DND-41 (cell line): ENCODE measurements around the gene ELOVL5.

ENCODE experiments used
- EZH2 ChIP-seq: IDR thresholded peaks from 3 replicates; pipeline ENCODE4 v1.6.1; 2012; ENCODE audit warnings: borderline replicate concordance, low read depth, mild to moderate bottlenecking, moderate library complexity, low read length, inconsistent platforms; ENCODE audit not compliant: severe bottlenecking
- TF ChIP-seq, protein P1 (sequence below): IDR thresholded peaks from 2 replicates; pipeline ENCODE4 v1.5.1; 2012; ENCODE audit warnings: borderline replicate concordance, low read length, moderate library complexity, mild to moderate bottlenecking; ENCODE audit not compliant: poor library complexity, severe bottlenecking; ENCODE audit errors: extremely low read depth

DNA sequence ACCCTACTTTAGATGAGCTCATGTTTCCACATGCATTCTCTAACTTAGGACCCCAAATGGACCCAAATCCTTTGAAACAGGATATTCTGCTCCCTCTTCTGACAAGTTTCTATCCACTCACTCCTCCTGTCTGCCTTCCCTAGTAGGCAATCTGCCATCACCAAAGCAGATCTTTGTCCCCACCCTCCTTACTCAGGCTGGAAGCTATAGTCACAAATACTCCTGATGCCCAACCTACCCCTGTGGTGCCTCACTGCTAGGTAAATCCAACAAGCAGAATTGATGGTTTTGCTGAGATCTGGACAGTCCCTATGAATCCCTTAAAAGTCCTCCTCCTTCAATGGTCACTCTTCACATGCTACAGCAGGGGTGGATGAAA lies 21.7 kb downstream of the ELOVL5 start:
- TF ChIP-seq, protein P1, sequence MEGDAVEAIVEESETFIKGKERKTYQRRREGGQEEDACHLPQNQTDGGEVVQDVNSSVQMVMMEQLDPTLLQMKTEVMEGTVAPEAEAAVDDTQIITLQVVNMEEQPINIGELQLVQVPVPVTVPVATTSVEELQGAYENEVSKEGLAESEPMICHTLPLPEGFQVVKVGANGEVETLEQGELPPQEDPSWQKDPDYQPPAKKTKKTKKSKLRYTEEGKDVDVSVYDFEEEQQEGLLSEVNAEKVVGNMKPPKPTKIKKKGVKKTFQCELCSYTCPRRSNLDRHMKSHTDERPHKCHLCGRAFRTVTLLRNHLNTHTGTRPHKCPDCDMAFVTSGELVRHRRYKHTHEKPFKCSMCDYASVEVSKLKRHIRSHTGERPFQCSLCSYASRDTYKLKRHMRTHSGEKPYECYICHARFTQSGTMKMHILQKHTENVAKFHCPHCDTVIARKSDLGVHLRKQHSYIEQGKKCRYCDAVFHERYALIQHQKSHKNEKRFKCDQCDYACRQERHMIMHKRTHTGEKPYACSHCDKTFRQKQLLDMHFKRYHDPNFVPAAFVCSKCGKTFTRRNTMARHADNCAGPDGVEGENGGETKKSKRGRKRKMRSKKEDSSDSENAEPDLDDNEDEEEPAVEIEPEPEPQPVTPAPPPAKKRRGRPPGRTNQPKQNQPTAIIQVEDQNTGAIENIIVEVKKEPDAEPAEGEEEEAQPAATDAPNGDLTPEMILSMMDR, result no peak
- no peak for TF ChIP-seq EZH2
